Measurements from ENCODE around the gene FYCO1.

- TF ChIP-seq SP1 (IDR thresholded peaks at IDR 0.05) = no peak
- TF ChIP-seq ELF4 (IDR thresholded peaks at IDR 0.05) = no peak
- no peak for TF ChIP-seq FOXM1 (IDR thresholded peaks at IDR 0.05; ENCODE audit: borderline replicate concordance)
These were observed 40.6 kb upstream of the FYCO1 start for GRCh38 chr3:46036191-46036590.
